Cardiac muscle cell (in vitro differentiated cells and primary cell): ENCODE measurements around the gene CTNNA3. TPM values are rescaled to one million over a fixed set of nuclear protein-coding genes. Genes with fewer than 3 reads are reported as not detected.

Experiments
- DNase-seq, 2 donors: peaks; one replicate each; pipeline versions ENCODE4 v3.0.0 to v3.0.0-alpha.2; 2010 to 2017; ENCODE audit warnings: low read depth in 1 of 2, low spot score in 1 of 2
- H3K27ac ChIP-seq: fragments of 200-600 bp; sonication (generic); 2 replicates; pipeline ENCODE4 v1.5.1; 2016
- H3K27me3 ChIP-seq: fragments of 200-600 bp; sonication (generic); 2 replicates; pipeline ENCODE4 v1.6.0; 2016; ENCODE audit warnings: control low read depth
- H3K36me3 ChIP-seq: fragments of 200-600 bp; sonication (generic); 2 replicates; pipeline ENCODE4 v1.5.1; 2016; ENCODE audit warnings: control low read depth
- H3K4me1 ChIP-seq: fragments of 200-600 bp; sonication (generic); 2 replicates; pipeline ENCODE4 v1.8.1; 2017; ENCODE audit warnings: low read depth, mild to moderate bottlenecking, mixed run types
- H3K4me3 ChIP-seq: fragments of 200-600 bp; sonication (generic); 2 replicates; pipeline ENCODE4 v1.5.1; 2016; ENCODE audit warnings: mild to moderate bottlenecking
- H3K9me3 ChIP-seq: fragments of 200-600 bp; sonication (generic); 2 replicates; pipeline ENCODE4 v1.5.1; 2017; ENCODE audit warnings: low read depth, mild to moderate bottlenecking, control low read depth
- polyA plus RNA-seq: library from polyadenylated mRNA; unstranded; fragments of >200 nt; fragmentation: Nextera tagmentation; extraction: Ambion mirVana; gene quantifications from 2 replicates; pipeline ENCODE4 v1.2.1, GENCODE V29; 2016
- total RNA-seq: library from RNA; depleted of rRNA; stranded (reverse); fragments of >200 nt; gene quantifications from 2 replicates; pipeline ENCODE4 v1.2.3, GENCODE V29; 2016
- TF ChIP-seq, protein P1 (sequence below): IDR thresholded peaks from 2 replicates; pipeline ENCODE4 v1.5.1; 2012; ENCODE audit warnings: low read depth, mild to moderate bottlenecking, low read length

The CTNNA3 gene
- total and polyA plus RNA-seq, 2 experiments from 2014 or later = 55.8 to 71.7 TPM

DNA sequence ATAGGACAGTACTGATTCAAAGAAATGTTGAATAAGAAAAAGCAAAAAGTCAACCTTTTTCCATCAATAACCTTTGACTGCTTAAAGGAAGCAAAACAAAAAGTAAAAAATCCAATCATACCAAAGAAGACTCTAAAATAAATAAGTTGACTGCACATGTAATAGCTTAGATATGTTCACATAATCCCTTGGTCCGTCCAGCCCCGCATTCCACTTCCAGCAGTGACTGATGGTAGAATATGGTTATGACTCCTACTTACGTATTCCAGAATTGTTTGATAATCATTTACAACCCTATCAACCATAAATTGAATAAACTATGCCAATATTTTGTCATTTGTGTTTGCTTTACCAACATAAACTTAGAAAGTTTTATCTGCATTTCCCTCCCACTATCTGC is 77.9 kb downstream of the CTNNA3 start:
- Histone ChIP-seq H3K27me3 (no peaks in the 10 kb centered on the region), H3K9me3 (no peaks in the 10 kb centered on the region), H3K4me1 (peaks cover 4% of the 10 kb centered on the region), H3K4me3 (no peak overlapping the region), H3K36me3 (no peaks in the 10 kb centered on the region), H3K27ac (no peak overlapping the region)
- TF ChIP-seq, protein P1, sequence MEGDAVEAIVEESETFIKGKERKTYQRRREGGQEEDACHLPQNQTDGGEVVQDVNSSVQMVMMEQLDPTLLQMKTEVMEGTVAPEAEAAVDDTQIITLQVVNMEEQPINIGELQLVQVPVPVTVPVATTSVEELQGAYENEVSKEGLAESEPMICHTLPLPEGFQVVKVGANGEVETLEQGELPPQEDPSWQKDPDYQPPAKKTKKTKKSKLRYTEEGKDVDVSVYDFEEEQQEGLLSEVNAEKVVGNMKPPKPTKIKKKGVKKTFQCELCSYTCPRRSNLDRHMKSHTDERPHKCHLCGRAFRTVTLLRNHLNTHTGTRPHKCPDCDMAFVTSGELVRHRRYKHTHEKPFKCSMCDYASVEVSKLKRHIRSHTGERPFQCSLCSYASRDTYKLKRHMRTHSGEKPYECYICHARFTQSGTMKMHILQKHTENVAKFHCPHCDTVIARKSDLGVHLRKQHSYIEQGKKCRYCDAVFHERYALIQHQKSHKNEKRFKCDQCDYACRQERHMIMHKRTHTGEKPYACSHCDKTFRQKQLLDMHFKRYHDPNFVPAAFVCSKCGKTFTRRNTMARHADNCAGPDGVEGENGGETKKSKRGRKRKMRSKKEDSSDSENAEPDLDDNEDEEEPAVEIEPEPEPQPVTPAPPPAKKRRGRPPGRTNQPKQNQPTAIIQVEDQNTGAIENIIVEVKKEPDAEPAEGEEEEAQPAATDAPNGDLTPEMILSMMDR = no peak
- DNase-seq = no peak

DNA sequence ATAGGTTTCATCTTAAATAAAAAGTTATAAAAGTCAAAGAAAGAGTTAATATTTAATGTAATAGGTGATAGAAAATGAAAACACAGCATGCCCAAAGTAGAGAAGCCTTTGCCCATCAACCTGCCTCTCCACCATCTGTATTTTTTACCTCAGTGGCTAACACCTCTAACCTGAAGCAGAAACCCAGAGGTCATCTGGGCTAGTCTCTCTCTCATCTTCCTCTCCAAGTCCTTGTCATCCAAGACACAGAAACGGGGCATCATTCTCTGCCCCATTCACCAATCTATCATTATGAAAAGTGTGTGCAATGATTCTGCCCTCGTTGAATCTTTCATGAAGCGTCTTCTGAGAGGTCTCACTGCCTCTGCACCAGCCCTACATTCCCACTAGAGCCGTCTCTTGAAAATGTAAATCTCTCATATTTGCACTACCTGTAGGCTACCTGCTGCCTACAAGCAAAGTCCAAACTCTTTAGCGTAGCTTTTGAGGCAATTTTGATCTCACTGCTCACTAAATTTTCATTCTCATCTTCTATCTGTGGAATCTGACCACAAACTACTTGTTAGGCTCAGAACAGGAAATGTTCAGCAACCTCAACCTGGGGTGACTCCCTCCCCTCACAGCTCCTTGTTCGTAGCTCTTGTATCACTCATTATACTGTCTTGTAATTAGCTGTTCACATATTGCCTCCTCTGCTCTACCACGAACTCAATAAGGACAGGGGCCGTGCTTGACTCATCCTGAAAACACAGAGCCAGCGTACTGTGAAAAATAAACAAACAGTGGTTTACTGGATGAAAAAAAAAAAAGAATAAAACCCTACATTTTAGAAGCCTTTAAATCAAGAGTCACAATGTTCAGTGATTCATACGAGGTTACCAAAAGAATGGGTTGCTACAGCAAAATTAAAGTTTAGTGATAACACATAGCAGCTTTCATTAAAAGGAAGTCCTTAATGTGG is 83.1 kb downstream of the CTNNA3 start:
- no peak overlapping the region for H3K27ac ChIP-seq
- H3K4me1 ChIP-seq = peaks cover 10% of the 10 kb centered on the region
- H3K9me3 ChIP-seq = no peaks in the 10 kb centered on the region
- no peaks in the 10 kb centered on the region for H3K27me3 ChIP-seq
- TF ChIP-seq, protein P1 = no peak
- H3K4me3 ChIP-seq = no peak overlapping the region
- H3K36me3 ChIP-seq = no peaks in the 10 kb centered on the region
- peak in 1 of 2 donors; percentile 45 for DNase-seq

DNA sequence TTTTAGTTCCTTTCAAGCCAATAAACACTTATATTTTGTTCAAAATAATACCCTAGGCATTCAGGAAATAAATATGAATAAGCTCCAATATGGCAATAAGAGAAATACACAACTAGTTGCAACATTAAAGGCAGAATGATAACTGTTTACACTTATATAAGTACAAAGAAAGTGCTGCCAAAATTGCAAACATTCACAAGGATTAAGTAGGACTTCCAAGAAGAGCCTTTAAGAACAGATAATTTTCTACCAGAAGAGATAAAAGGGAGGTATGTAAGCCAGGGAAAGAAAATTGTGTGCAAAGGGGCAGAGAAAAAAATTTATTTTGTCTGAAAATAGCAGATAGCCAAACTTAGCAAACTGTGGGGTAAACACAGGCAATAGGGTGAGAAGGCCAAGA is 83.8 kb downstream of the CTNNA3 start:
- peak in 1 of 2 donors; percentile 7 for DNase-seq
- peaks cover 10% of the 10 kb centered on the region for H3K4me1 ChIP-seq
- no peak overlapping the region for H3K4me3 ChIP-seq
- H3K9me3 ChIP-seq = no peaks in the 10 kb centered on the region
- H3K27ac ChIP-seq = no peak overlapping the region
- H3K27me3 ChIP-seq = no peaks in the 10 kb centered on the region
- H3K36me3 ChIP-seq = no peaks in the 10 kb centered on the region
- TF ChIP-seq, protein P1 = no peak

DNA sequence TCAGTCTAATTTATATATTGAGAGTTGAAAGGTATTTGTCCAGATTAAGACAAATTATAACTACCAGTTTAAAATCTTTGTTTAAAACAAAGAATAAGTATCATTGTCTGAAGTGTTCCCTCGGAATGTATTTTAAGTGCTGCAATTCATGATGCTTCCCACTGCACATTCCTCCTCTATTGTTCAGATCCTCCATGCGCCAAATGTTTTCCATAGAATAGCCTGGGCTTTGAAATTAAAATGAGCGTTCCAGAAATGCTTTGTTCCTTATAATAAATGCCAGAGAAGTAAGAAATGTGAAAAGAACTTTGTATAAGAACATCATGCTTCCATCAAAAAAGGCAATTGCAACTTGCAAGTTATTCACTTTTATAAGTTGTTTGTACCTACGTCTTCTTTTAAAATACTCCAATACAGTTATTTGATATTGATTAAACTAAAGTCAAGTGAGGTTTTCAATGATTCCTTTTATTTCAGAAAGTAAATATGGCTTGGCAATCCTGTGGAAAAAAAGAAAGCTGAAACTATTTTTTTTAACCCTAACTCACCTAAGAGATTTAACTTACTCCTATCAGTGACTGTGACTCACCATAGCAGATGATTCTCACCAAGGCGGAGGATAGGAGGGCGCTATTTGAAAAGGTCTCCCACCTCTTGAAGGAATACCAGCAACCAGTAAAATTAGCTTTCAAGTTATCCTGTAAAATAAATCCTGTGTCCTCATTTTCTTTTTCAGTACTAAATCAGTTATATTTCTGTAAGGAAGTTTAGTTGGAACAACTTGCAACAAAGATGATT is 85.8 kb downstream of the CTNNA3 start:
- peak overlapping the region; percentile 14 for H3K27ac ChIP-seq
- TF ChIP-seq, protein P1 = no peak
- H3K36me3 ChIP-seq = peaks cover 6% of the 10 kb centered on the region
- H3K9me3 ChIP-seq = no peaks in the 10 kb centered on the region
- H3K4me3 ChIP-seq = no peak overlapping the region
- peak; percentile 6 to 45 for DNase-seq
- H3K4me1 ChIP-seq = peaks cover 10% of the 10 kb centered on the region
- H3K27me3 ChIP-seq = no peaks in the 10 kb centered on the region

DNA sequence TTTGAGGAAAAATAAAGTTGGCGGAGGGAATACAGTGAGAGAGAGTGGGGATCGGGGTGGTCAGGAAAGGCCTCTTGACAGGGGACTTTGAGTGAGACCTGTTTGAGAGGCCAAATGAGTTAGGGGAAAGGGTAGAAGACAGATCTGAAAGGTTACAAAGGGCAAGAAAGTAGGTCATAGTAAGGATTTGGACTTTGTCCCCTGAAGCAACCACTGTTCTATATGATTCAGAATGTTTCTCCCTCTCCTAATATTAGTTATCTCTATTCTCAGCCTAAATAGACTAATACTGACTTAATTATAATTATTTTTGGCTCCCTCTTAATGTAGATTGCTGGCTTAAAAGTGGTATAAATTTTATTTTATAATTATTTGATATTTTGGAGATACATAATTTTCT is 88.0 kb downstream of the CTNNA3 start:
- peaks cover 8% of the 10 kb centered on the region for H3K36me3 ChIP-seq
- no peak for DNase-seq

More for the DNA sequence above, 88.0 kb downstream of the CTNNA3 start:
- Histone ChIP-seq H3K4me3 (no peak overlapping the region), H3K27me3 (no peaks in the 10 kb centered on the region), H3K9me3 (no peaks in the 10 kb centered on the region), H3K4me1 (peaks cover 10% of the 10 kb centered on the region), H3K27ac (no peak overlapping the region)
- TF ChIP-seq, protein P1 = no peak
